IMR-90 (cell line): ENCODE measurements around the gene DOCK1. TPM values are rescaled to one million over a fixed set of nuclear protein-coding genes. Genes with fewer than 3 reads are reported as not detected.

ENCODE experiments used
- ATAC-seq: fragments of 200-7000 bp; cut with Tn5 transposase; 2 replicates; pipeline ENCODE4 v1.9.1; 2020; ENCODE audit warnings: low read depth, mild to moderate bottlenecking, moderate library complexity
- BruUV-seq: library from RNA; stranded (reverse); fragments of 400-500 nt; replicated peaks from 2 replicates; lab custom pipeline; 2021; lab: Mats Ljungman, UMichigan
- CTCF ChIA-PET: fragments of 300-600 bp; formaldehyde crosslinking; extraction: SDS; loops from one replicate; lab custom pipeline; 2021; ENCODE audit warnings: antibody characterized with exemption; lab: Yijun Ruan, JAX
- POLR2A ChIA-PET: fragments of 300-600 bp; sonication (Branson Sonifier 250); formaldehyde crosslinking; loops from one replicate; lab custom pipeline; 2022; ENCODE audit warnings: antibody characterized with exemption; ENCODE audit not compliant: unreplicated experiment; lab: Charles Lee
- DNase-seq: peaks from one replicate; pipeline ENCODE4 v3.0.0; 2013
- H2AFZ ChIP-seq: replicated peaks from 2 replicates; pipeline ENCODE3; 2013; ENCODE audit warnings: low read length, mild to moderate bottlenecking; ENCODE audit not compliant: poor library complexity
- H2AK5ac ChIP-seq: 2 replicates; pipeline ENCODE4 v1.6.1; 2013; ENCODE audit warnings: low read depth, low read length, inconsistent platforms
- H2AK9ac ChIP-seq: replicated peaks from 2 replicates; pipeline ENCODE3; 2013; ENCODE audit warnings: mild to moderate bottlenecking, low read depth, low read length, moderate library complexity; ENCODE audit not compliant: poor library complexity
- H2BK120ac ChIP-seq: 2 replicates; pipeline ENCODE4 v1.6.1; 2013; ENCODE audit warnings: low read depth, low read length, inconsistent platforms
- H2BK15ac ChIP-seq: 3 replicates; pipeline ENCODE4 v1.6.1; 2013; ENCODE audit warnings: low read depth, low read length, inconsistent platforms
- H2BK20ac ChIP-seq: 2 replicates; pipeline ENCODE4 v1.6.1; 2013; ENCODE audit warnings: low read depth, mild to moderate bottlenecking, inconsistent platforms, low read length, moderate library complexity
- H2BK5ac ChIP-seq: 2 replicates; pipeline ENCODE4 v1.6.1; 2013; ENCODE audit warnings: mild to moderate bottlenecking, low read depth, low read length, inconsistent platforms; ENCODE audit not compliant: poor library complexity, severe bottlenecking
- H3K14ac ChIP-seq: replicated peaks from 2 replicates; pipeline ENCODE4 v1.6.1; 2013; ENCODE audit warnings: low read depth, low read length, inconsistent platforms
- H3K18ac ChIP-seq: 2 replicates; pipeline ENCODE4 v1.6.1; 2013; ENCODE audit warnings: low read depth, low read length, control low read depth
- H3K23ac ChIP-seq: 2 replicates; pipeline ENCODE4 v1.6.1; 2013; ENCODE audit warnings: low read depth, low read length, inconsistent platforms
- H3K27ac ChIP-seq: 2 replicates; pipeline ENCODE4 v1.5.1; 2013; ENCODE audit warnings: mild to moderate bottlenecking, control low read depth, low read length; ENCODE audit not compliant: insufficient read depth
- H3K27me3 ChIP-seq: 2 replicates; pipeline ENCODE4 v1.6.1; 2013; ENCODE audit warnings: low read length; ENCODE audit not compliant: control insufficient read depth, insufficient read depth
- H3K36me3 ChIP-seq: 2 replicates; pipeline ENCODE4 v1.6.1; 2013; ENCODE audit warnings: low read length, mixed read lengths; ENCODE audit not compliant: control insufficient read depth, insufficient read depth
- H3K4ac ChIP-seq: 2 replicates; pipeline ENCODE4 v1.6.1; 2013; ENCODE audit warnings: low read depth, low read length, inconsistent platforms
- H3K4me1 ChIP-seq: 2 replicates; pipeline ENCODE4 v1.6.1; 2013; ENCODE audit warnings: low read length, mixed read lengths; ENCODE audit not compliant: control insufficient read depth, insufficient read depth
- H3K4me2 ChIP-seq: 2 replicates; pipeline ENCODE4 v1.6.1; 2013; ENCODE audit warnings: low read depth, mild to moderate bottlenecking, control low read depth, low read length, moderate library complexity
- H3K4me3 ChIP-seq: 2 replicates; pipeline ENCODE4 v1.5.1; 2013; ENCODE audit warnings: low read depth, mild to moderate bottlenecking, control low read depth, low read length, moderate library complexity; ENCODE audit not compliant: insufficient read depth
- H3K56ac ChIP-seq: 2 replicates; pipeline ENCODE4 v1.6.1; 2013; ENCODE audit warnings: low read length, inconsistent platforms; ENCODE audit not compliant: insufficient read depth; ENCODE audit errors: extremely low read depth
- H3K79me1 ChIP-seq, 2 experiments: 2 replicates each; pipeline ENCODE4 v1.6.1; 2013; ENCODE audit warnings: low read length in 2 of 2, inconsistent platforms in 1 of 2, low read depth in 1 of 2
- H3K9ac ChIP-seq: 2 replicates; pipeline ENCODE4 v1.6.1; 2013; ENCODE audit warnings: low read depth, low read length, control low read depth
- H3K9me1 ChIP-seq: 2 replicates; pipeline ENCODE4 v1.6.1; 2013; ENCODE audit warnings: low read length, inconsistent platforms; ENCODE audit not compliant: insufficient read depth
- H3K9me3 ChIP-seq: 2 replicates; pipeline ENCODE4 v1.6.1; 2013; ENCODE audit warnings: low read length; ENCODE audit not compliant: control insufficient read depth, insufficient read depth
- H4K20me1 ChIP-seq: 2 replicates; pipeline ENCODE4 v1.6.1; 2013; ENCODE audit warnings: low read length, inconsistent platforms; ENCODE audit not compliant: insufficient read depth
- H4K5ac ChIP-seq: 2 replicates; pipeline ENCODE4 v1.6.1; 2013; ENCODE audit warnings: mild to moderate bottlenecking, low read depth, low read length, control low read depth
- H4K8ac ChIP-seq, 2 experiments: 2 replicates each; pipeline ENCODE4 v1.6.1; 2013; ENCODE audit warnings: low read depth in 2 of 2, low read length in 2 of 2, control low read depth in 1 of 2, inconsistent platforms in 1 of 2
- H4K91ac ChIP-seq: 2 replicates; pipeline ENCODE4 v1.6.1; 2013; ENCODE audit warnings: low read depth, low read length, inconsistent platforms; ENCODE audit not compliant: insufficient read depth
- BHLHE40 ChIP-seq: fragments of 150-350 bp; IDR thresholded peaks from 2 replicates; pipeline ENCODE4 v1.6.1; 2016; ENCODE audit warnings: mild to moderate bottlenecking, low read depth, low read length
- CEBPB ChIP-seq: IDR thresholded peaks from 2 replicates; pipeline ENCODE4 v1.6.1; 2012; ENCODE audit warnings: low read depth, low read length, improper control_type of control experiment
- CHD1 ChIP-seq: IDR thresholded peaks from 2 replicates; pipeline ENCODE4 v1.6.1; 2012; ENCODE audit warnings: low read depth, low read length, improper control_type of control experiment
- CTCF ChIP-seq: conservative IDR thresholded peaks from 2 replicates; pipeline ENCODE4 v1.5.1; 2012; ENCODE audit warnings: mild to moderate bottlenecking, low read depth, low read length, improper control_type of control experiment
- FOS ChIP-seq: fragments of 150-350 bp; IDR thresholded peaks from 2 replicates; pipeline ENCODE4 v1.6.1; 2016; ENCODE audit warnings: low read depth, low read length
- MAFK ChIP-seq: IDR thresholded peaks from 2 replicates; pipeline ENCODE4 v1.6.1; 2012; ENCODE audit warnings: low read depth, low read length, improper control_type of control experiment
- MAZ ChIP-seq: IDR thresholded peaks from 2 replicates; pipeline ENCODE4 v1.6.1; 2012; ENCODE audit warnings: low read depth, mild to moderate bottlenecking, low read length, improper control_type of control experiment, moderate library complexity, borderline replicate concordance
- MXI1 ChIP-seq: IDR thresholded peaks from 2 replicates; pipeline ENCODE4 v1.6.1; 2012; ENCODE audit warnings: low read depth, mild to moderate bottlenecking, low read length, moderate library complexity, borderline replicate concordance
- NFE2L2 ChIP-seq: fragments of 150-350 bp; IDR thresholded peaks from 2 replicates; pipeline ENCODE4 v1.6.1; 2016; ENCODE audit warnings: low read depth, mild to moderate bottlenecking, low read length
- POLR2A ChIP-seq: IDR thresholded peaks from 2 replicates; pipeline ENCODE4 v1.6.1; 2012; ENCODE audit warnings: mild to moderate bottlenecking, low read depth, low read length
- RAD21 ChIP-seq: IDR thresholded peaks from 2 replicates; pipeline ENCODE4 v1.6.1; 2012; ENCODE audit warnings: low read length, improper control_type of control experiment
- RCOR1 ChIP-seq: IDR thresholded peaks from 2 replicates; pipeline ENCODE4 v1.6.1; 2012; ENCODE audit warnings: mild to moderate bottlenecking, low read length, improper control_type of control experiment; ENCODE audit not compliant: insufficient replicate concordance
- RFX5 ChIP-seq: IDR thresholded peaks from 2 replicates; pipeline ENCODE4 v1.8.0; 2012; ENCODE audit warnings: low read depth, mild to moderate bottlenecking, low read length, moderate library complexity
- SMC3 ChIP-seq: fragments of 150-350 bp; IDR thresholded peaks from 2 replicates; pipeline ENCODE4 v1.6.1; 2016; ENCODE audit warnings: low read depth, mild to moderate bottlenecking, antibody characterized with exemption, low read length, moderate library complexity
- WGBS, 2 experiments: methylation state at CpG; one replicate each; pipeline versions ENCODE4 v1.1.5 to v1.1.7; 2013; ENCODE audit warnings: missing lambda C conversion rate in 2 of 2; ENCODE audit not compliant: insufficient read length in 1 of 2; ENCODE audit errors: extremely low coverage in 2 of 2; 5-methylcytosine and 5-hydroxymethylcytosine counted together
- dilution Hi-C: fragments of 300-500 bp; cut with HindIII; formaldehyde crosslinking; loops from one replicate; pipeline ENCODE4 v1.14.3; 2018; ENCODE audit warnings: low sequenced_read_pairs; ENCODE audit not compliant: unreplicated experiment
- in situ Hi-C: fragments of 300-500 bp; cut with MboI; formaldehyde crosslinking; loops from 3 replicates; pipeline ENCODE4 v1.14.3; 2019; ENCODE audit warnings: low sequenced_read_pairs, inconsistent platforms, mixed read lengths
- intact Hi-C: fragments of 100-400 bp; cut with micrococcal nuclease; formaldehyde crosslinking; loops from 2 replicates; pipeline ENCODE4 v1.10.0; 2022
- polyA plus RNA-seq, 3 experiments: library from polyadenylated mRNA; depleted of rRNA; stranded (reverse); fragments of >200 nt; gene quantifications; 2 replicates each; pipeline ENCODE4 v1.2.3, GENCODE V29; 2012; ENCODE audit warnings: low replicate concordance in 1 of 3
- total RNA-seq: library from RNA; depleted of rRNA; stranded (reverse); fragments of >200 nt; gene quantifications from 2 replicates; pipeline ENCODE4 v1.2.3, GENCODE V29; 2012
- TF ChIP-seq, protein P1 (sequence below): fragments of 150-350 bp; IDR thresholded peaks from 2 replicates; pipeline ENCODE4 v1.6.1; 2017; ENCODE audit warnings: mild to moderate bottlenecking, antibody characterized with exemption, low read length, low read depth
- TF ChIP-seq, protein P2 (sequence below): fragments of 150-350 bp; IDR thresholded peaks from 2 replicates; pipeline ENCODE4 v1.6.1; 2016; ENCODE audit warnings: low read depth, mild to moderate bottlenecking, low read length, moderate library complexity, borderline replicate concordance

DOCK1 gene
- total and polyA plus RNA-seq, 2 of the 4 experiments (the other 2 are of a cell fraction): 28.2 to 71.0 TPM

DNA sequence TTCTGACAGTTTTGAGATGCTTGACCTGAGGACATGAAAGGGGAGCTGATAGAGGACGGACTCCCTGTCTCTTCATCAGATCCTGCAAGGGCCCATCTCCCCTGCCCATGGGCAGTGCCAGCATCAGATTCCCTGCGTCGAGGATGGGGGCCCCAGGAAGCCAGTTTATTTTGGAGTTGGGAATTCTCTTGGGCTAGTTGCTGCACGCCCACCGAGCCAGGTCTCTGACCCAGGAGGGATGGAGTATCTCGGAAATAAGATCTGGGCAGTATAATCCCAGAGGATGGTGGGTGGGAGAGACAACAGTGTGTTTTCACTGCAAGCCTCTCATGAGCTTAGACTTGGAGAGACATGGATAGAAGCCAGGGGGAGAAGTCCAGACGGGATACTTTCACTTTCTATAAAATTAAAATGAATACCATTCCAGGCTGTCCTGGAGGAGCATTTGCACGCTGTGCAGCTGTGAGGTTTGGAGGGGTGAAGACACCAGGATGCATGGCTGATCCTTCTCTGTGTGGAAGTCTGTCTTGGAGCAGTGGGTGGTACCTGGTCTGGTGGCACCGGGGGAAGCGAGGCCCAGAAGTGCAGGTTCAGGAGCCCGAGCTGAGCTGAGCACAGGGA lies 25.8 kb downstream of the DOCK1 start:
- BruUV-seq: no TSS peak
- no peaks in the 10 kb centered on the region for H3K27me3 ChIP-seq
- no peak overlapping the region for H4K91ac ChIP-seq
- TF ChIP-seq RCOR1: no peak
- TF ChIP-seq BHLHE40: no peak
- no peak for TF ChIP-seq FOS
- no peak for TF ChIP-seq MXI1
- no peak for TF ChIP-seq MAFK
- TF ChIP-seq POLR2A: no peak
- TF ChIP-seq MAZ: no peak
- TF ChIP-seq, protein P1, sequence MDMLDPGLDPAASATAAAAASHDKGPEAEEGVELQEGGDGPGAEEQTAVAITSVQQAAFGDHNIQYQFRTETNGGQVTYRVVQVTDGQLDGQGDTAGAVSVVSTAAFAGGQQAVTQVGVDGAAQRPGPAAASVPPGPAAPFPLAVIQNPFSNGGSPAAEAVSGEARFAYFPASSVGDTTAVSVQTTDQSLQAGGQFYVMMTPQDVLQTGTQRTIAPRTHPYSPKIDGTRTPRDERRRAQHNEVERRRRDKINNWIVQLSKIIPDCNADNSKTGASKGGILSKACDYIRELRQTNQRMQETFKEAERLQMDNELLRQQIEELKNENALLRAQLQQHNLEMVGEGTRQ: no peak
- TF ChIP-seq NFE2L2: no peak
- no peak for TF ChIP-seq CHD1
- no peak for TF ChIP-seq RFX5
- no peak for TF ChIP-seq CEBPB
- TF ChIP-seq RAD21: no peak
- TF ChIP-seq SMC3: no peak
- TF ChIP-seq, protein P2, sequence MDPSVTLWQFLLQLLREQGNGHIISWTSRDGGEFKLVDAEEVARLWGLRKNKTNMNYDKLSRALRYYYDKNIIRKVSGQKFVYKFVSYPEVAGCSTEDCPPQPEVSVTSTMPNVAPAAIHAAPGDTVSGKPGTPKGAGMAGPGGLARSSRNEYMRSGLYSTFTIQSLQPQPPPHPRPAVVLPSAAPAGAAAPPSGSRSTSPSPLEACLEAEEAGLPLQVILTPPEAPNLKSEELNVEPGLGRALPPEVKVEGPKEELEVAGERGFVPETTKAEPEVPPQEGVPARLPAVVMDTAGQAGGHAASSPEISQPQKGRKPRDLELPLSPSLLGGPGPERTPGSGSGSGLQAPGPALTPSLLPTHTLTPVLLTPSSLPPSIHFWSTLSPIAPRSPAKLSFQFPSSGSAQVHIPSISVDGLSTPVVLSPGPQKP: no peak
- TF ChIP-seq CTCF: no peak
- no peak overlapping the region for H3K56ac ChIP-seq
- no peak overlapping the region for H3K27ac ChIP-seq
- no peak overlapping the region for H3K9ac ChIP-seq
- no peak overlapping the region for H3K18ac ChIP-seq
- no peak overlapping the region for H2AK9ac ChIP-seq
- peak overlapping the region; percentile 36 for H3K4me2 ChIP-seq
- no peak overlapping the region for H3K23ac ChIP-seq
- H3K9me3 ChIP-seq: no peaks in the 10 kb centered on the region
- H4K20me1 ChIP-seq: peaks cover 88% of the 10 kb centered on the region
- intact Hi-C loops (loop anchor here (5.0 kb wide), 1 partner anchor 41 kb away; no protein-coding TSS in a partner anchor), in situ Hi-C loops (no loop called here), dilution Hi-C loops (no loop called here)
- no peak overlapping the region for H2BK120ac ChIP-seq
- no peak overlapping the region for H2AFZ ChIP-seq
- H3K79me1 ChIP-seq: peaks cover 46 to 92% of the 10 kb centered on the region in 2 experiments
- peaks cover 22% of the 10 kb centered on the region for H3K4me1 ChIP-seq
- no peak overlapping the region for H3K4ac ChIP-seq
- H2AK5ac ChIP-seq: peak overlapping the region; percentile 55; the same call in 1 of the 2 replicates
- H3K9me1 ChIP-seq: peaks cover 16% of the 10 kb centered on the region
- no peak overlapping the region for H2BK5ac ChIP-seq
- no peak overlapping the region for H4K8ac ChIP-seq
- 90% methylated on average over 4 of the region's 11 CpGs; no CpG with 5 or more reads in 1 of the 2 experiments for WGBS, 2 experiments
- peak; percentile 64 for DNase-seq
- ChIA-PET CTCF (no interaction called here), POLR2A (no interaction called here)
- H3K14ac ChIP-seq: no peak overlapping the region
- ATAC-seq: peak; percentile 71
- no peak overlapping the region for H4K5ac ChIP-seq
- peaks cover 24% of the 10 kb centered on the region for H3K36me3 ChIP-seq
- no peak overlapping the region for H2BK15ac ChIP-seq
- no peak overlapping the region for H2BK20ac ChIP-seq
- H3K4me3 ChIP-seq: no peak overlapping the region
